NB4 (cell line): ENCODE data around the gene KCNT2.

Source experiments
- CTCF ChIP-seq: IDR thresholded peaks from one replicate; pipeline ENCODE4 v1.5.1; 2012; ENCODE audit warnings: low read depth, low read length
- MAX ChIP-seq: IDR thresholded peaks from 2 replicates; pipeline ENCODE4 v1.6.1; 2011; ENCODE audit warnings: low read depth, low read length

DNA sequence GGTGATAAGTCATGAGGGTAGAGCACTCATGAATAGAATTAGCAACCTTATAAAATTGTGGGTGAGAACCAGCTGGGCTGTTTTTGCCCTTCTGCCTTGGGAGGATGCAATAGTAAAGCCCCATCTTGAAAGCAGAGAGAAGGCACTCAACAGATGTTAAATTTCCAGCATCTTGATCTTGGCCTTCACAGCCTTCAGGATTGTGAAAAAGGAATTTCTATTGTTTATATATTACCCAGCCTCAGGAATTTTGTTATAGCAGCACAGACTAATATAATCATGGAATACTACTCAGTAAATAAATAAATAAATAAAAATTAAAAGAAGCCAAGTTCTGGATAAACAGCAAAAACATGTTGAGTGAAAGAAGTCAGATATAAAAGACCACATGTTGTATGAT, 175.2 kb downstream of the KCNT2 start:
- TF ChIP-seq MAX, result no peak
- TF ChIP-seq CTCF, result no peak
